GM21381 (cell line): ENCODE data around the gene STAT1.

ENCODE experiments used
- ATAC-seq: cut with Tn5 transposase; IDR thresholded peaks from one replicate; pipeline ENCODE4 v1.9.1; 2021; ENCODE audit warnings: mild to moderate bottlenecking, moderate library complexity; ENCODE audit not compliant: unreplicated experiment

STAT1 gene

DNA sequence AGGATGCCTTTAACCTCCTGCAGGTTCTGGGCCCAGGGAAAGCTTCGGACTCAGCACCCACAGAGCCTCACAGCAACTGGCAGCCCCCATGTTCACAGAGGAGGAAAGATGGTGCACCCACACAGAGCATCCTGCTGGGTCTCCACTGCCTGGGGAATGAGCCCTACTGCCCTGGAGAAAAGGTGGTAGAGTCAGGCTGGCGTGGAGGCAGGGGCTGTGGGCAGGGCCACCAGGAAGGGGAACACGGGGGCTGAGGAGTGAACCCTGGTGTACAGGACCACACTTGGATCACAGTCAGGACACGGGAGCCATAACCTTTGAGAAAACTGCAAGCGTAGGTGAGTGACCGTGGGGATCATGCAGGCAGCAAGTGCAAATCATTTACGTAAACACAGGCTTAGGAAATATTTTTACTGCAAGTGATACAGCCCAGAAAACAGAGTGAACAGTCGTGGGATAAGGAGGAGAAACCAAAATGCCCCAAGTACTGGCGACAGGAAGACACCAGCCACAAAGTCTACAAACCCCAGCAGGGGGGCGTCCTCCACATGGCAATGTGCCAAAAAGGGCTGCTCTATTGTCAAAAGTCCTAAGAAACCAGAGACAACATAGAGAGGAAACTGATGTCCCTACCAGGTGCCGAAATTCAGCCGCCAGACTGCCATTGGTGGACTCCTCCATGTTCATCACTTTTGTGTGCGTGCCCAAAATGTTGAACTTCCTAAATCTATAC is 27.6 kb downstream of the STAT1 start:
- ATAC-seq: no peak

GRCh38 chr2:190984595-190984994 is 29.4 kb downstream of the STAT1 start:
- ATAC-seq: no peak

DNA sequence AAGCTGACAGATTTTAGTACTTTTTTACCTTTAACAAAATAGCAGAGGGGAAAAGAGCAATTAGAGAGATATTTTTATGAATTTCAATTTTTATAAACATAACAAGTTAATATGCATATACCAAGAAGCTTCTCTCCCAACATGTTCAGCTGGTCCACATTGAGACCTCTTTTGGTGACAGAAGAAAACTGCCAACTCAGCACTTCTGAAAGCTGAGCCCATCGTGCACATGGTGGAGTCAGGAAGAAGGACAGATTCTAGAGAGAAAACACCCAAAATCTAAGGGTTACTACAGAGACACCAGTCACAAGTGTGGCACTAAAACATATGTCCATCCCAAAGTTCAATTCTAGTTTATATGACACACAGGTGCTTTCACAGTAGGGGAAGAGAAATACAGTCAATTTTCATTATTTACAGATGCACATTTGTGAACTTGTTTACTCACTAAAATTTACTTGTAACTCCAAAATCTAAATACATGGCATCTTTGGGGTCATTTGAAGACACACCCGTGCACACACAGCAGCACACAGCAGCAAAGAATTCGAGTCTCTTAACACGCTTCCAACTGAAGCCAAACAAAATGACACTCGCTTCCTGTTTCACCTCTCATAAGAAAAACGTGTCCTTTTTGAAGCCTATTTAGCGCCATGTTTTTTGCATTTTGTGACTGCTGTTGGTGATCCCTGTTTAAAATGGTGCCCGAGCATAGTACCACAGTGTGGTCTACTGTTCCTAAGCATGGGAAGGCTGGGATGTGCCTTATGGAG is 31.5 kb downstream of the STAT1 start:
- ATAC-seq: no peak

GRCh38 chr2:190981733-190982132 is 32.2 kb downstream of the STAT1 start:
- ATAC-seq: no peak

GRCh38 chr2:190981333-190981732 is 32.6 kb downstream of the STAT1 start:
- no peak for ATAC-seq

DNA sequence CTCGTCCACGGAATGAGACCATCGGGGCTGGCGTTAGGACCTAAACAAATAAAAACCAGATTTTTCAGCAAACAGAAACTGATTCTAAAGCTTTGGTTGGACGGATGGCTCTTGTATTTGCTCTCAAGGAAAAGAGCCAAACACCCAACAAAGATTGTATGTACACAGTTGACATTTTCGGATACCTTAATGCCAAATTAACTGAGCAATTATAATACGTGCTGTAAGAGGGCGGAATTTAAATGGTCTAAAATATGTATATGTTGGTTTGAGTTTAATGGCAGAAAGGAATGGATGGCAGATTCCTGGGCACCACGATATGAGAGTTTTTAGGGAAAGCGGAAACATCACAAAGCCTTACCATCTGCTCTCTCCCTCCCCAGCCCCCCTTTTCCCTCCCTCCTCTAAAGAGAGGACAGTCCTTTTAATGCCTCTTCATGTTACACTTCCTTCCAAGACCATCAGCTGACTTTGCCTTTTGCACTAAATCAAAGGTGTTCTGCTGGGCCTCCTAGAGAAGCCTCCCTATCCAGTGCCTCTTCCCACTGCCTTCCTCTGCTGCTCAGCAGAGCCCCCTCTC is 33.3 kb downstream of the STAT1 start:
- no peak for ATAC-seq

DNA sequence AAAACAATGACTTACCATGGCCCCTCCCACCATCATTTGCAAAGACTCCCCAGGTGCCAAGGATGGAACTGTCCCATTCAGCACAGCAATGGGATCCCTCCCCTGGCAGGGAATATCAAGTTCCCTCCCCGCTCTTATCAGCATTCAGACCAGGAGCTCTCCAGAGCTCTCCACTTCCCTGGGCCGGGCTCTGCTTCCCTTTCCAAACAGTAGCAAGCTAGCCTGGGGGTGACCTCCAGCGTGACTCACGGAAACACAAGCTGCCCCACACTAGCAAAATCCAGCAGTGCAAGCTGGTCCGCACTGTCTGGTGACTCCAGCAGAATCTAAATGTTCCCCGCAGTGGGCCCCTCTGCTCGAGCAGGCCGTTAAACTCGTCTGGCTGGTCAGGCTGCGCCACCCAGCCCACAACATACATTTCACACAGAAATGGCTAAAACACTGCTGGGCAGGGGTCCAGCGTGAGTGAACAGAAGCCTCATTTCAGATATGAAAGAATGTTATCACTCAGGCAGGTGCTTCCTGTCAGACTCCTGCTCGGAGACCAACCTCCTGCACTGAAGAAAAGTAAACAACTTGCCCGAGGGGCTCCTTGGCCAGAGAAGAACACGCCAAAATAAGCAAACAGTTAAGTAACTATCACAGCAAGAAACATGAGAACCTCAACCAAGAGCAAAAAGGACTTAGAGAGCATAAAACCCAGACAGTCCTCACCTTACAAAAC is 33.9 kb downstream of the STAT1 start:
- no peak for ATAC-seq

DNA sequence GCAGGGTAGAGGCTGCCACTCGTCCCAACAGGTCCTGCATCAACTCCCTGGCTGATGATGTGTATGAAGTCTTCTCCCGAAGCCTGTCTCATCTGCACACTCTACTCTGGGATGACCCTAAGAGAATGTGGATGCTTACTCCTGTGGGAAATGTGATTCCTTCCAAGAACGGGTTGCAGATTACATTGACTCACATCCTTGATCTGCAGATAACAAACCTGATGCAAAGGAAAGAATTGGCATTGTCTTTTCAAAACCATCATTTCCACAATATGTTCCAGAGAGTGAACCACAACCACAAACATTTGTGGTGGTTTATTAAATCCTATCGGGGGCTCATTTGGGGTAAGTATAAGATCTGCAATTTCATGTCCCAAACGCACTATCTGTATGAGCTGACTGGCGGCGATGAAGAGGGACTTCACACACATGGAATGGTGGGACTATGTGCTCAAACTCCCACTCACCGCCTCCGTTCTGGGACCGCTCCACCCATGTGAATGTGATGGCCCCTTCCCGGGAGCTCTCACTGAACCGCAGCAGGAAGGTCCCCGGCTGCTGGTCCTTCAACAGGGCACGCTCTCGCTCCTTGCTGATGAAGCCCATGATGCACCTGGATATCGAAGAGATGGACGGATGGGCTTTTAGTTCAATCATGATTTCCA is 35.5 kb downstream of the STAT1 start:
- no peak for ATAC-seq

- ATAC-seq: no peak
Measured at GRCh38 chr2:190977505-190977904, 36.5 kb downstream of the STAT1 start.

GRCh38 chr2:190976521-190976920 is 37.5 kb downstream of the STAT1 start:
- no peak for ATAC-seq

DNA sequence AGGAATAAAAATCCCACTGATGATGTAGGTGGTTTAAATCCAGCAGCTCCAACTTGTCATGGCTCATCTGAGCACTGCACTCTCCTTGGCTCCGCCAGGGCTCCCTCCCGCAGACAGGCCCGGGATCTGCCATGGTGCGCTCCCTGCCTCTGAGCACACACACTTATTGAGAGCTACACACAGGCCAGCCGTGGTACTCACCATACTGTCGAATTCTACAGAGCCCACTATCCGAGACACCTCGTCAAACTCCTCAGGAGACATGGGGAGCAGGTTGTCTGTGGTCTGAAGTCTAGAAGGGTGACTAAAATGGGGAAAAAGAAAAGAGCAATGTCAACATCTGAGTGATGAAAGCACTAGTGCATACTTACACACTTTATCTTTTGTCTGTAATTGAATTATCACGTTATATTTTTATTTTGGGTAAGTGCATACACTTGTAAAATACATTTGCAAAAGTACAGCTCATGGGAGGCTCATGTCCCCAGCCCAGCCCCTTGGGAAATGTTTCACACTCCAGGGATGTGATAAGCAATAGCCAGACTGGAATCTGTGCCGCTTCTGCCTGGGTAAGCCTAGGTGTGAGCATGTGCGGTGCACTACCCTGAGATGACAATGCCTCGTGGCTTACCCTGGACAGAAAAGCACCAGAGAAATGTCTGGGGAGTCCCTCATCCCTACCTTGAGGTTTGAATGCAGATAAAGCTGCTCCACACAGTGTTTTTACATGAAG is 39.2 kb downstream of the STAT1 start:
- ATAC-seq: no peak

- ATAC-seq: no peak
Measured at GRCh38 chr2:190973726-190974628, 40.0 kb downstream of the STAT1 start.

DNA sequence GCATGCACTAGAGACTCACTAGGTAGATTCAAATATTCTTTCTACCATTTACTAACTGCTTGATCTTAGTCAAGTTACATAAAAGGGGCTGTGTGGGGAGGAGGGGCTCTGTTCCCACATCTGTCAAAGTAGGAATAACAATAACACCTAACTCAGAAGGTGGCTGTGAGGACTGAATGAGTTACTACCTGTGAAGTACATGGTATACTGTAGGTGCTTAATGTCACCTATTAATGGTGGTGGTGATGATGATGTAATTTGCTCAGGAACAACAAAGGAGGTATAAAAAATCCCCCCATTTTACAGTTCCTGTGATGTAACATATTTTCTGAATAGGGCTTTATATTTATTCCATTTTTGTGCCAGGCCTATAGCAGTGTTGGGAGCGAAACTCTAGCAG is 40.7 kb downstream of the STAT1 start:
- ATAC-seq: no peak

DNA sequence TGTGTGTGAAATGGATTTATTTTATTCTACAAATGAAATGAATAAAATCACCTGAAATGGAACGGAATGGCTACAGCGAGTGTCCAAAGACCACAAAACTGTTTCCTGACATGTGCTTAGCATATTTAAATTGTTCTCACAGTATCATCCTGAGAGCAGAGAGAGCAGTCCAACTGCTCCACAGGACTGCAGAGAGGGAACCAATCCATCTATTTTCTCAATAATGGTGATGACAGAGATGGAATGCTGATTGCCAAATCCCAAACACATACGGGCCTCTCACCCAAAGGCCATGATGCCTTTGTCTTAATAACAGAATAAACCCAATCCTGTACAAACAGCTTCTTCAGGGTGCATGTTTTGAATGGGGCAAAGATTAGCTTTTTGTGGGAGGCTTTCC is 41.1 kb downstream of the STAT1 start:
- no peak for ATAC-seq

DNA sequence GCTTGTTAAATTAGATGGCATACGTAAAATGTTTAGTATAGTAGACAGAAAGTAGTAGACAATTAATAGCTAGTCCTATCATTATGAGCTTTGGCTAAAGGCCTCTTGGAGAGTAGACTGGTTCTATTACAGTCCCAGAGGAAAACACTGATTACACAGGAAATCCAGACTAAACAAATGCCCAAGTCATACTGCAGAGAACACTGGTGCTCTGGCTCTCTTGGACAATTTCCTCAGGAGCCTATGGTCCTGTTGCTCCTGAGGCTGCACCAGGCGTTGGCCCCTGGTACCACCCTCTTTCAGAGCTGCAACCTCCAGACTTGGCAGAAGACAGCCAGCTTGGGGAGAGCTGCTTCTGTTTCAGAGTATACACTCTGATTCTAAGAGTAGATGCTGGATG is 41.8 kb downstream of the STAT1 start:
- ATAC-seq: no peak

- ATAC-seq: no peak
Measured at GRCh38 chr2:190970873-190971506, 43.0 kb downstream of the STAT1 start.

DNA sequence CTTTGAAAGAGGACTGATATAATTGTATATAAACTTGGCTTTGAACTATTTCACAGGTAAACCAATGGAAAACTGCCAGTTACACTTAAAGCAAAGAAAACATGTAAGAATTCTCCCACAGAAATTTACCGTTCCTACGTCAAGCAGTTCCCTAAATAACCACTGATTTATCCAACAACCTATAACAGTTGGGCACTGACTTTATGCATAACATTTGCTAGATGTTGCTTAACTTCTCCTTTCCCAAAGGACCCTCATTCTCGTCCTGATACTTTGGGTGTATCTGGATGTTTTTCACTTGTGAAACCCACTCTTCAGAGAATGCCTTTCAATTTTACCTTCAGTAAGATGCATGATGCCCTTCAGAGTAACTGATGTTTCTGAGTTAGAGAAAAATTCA is 43.8 kb downstream of the STAT1 start:
- no peak for ATAC-seq

GRCh38 chr2:190968522-190968921 is 45.4 kb downstream of the STAT1 start:
- no peak for ATAC-seq
